GM18519 (cell line): ENCODE measurements around the gene SMC3.
"Not testable (repeated sequence)": the region's sequence is repeated elsewhere in the genome, so short reads cannot be mapped to it uniquely, and the experiment has no call there.

Experiments used
- ATAC-seq: cut with Tn5 transposase; IDR thresholded peaks from one replicate; pipeline ENCODE4 v1.9.1; 2021; ENCODE audit warnings: mild to moderate bottlenecking, moderate library complexity; ENCODE audit not compliant: unreplicated experiment, low FRiP score

Gene SMC3

GRCh38 chr10:110574420-110574819 is 6.9 kb downstream of the SMC3 start:
- no peak for ATAC-seq

GRCh38 chr10:110576220-110576619 is 8.7 kb downstream of the SMC3 start:
- ATAC-seq, result no peak

GRCh38 chr10:110577056-110577455 is 9.6 kb downstream of the SMC3 start:
- no peak for ATAC-seq

- no peak for ATAC-seq
Observed at GRCh38 chr10:110584006-110584405, 16.5 kb downstream of the SMC3 start.

GRCh38 chr10:110591760-110592159 is 24.3 kb downstream of the SMC3 start:
- no peak for ATAC-seq

GRCh38 chr10:110597476-110597875 is 30.0 kb downstream of the SMC3 start:
- no peak for ATAC-seq

- ATAC-seq, result peak; percentile 57
Observed at GRCh38 chr10:110600487-110601101, 33.1 kb downstream of the SMC3 start.

- no peak for ATAC-seq
Observed at GRCh38 chr10:110601581-110601980, 34.1 kb downstream of the SMC3 start.

GRCh38 chr10:110608087-110608486 is 40.6 kb downstream of the SMC3 start:
- no peak for ATAC-seq

- ATAC-seq, result no peak
Observed at GRCh38 chr10:110609605-110610004, 42.1 kb downstream of the SMC3 start.

GRCh38 chr10:110610308-110610774 is 42.8 kb downstream of the SMC3 start:
- no peak for ATAC-seq

GRCh38 chr10:110610781-110611180 is 43.3 kb downstream of the SMC3 start:
- not testable (repeated sequence) for ATAC-seq

GRCh38 chr10:110612087-110612486 is 44.6 kb downstream of the SMC3 start:
- no peak for ATAC-seq

- no peak for ATAC-seq
Observed at GRCh38 chr10:110612629-110613028, 45.1 kb downstream of the SMC3 start.

- peak; percentile 18 for ATAC-seq
Observed at GRCh38 chr10:110613341-110613995, 46.0 kb downstream of the SMC3 start.

- ATAC-seq, result peak; percentile 41
Observed at GRCh38 chr10:110613996-110614495, 46.6 kb downstream of the SMC3 start.

- no peak for ATAC-seq
Observed at GRCh38 chr10:110615057-110615747, 47.7 kb downstream of the SMC3 start.

- ATAC-seq, result no peak
Observed at GRCh38 chr10:110616493-110617033, 49.1 kb downstream of the SMC3 start.

- ATAC-seq, result no peak
Observed at GRCh38 chr10:110617425-110618229, 50.1 kb downstream of the SMC3 start.

- no peak for ATAC-seq
Observed at GRCh38 chr10:110618230-110618610, 50.7 kb downstream of the SMC3 start.
